Measurements from ENCODE around the gene VANGL1. TPM values are rescaled to one million over a fixed set of nuclear protein-coding genes. Genes with fewer than 3 reads are reported as not detected.
A peak's percentile ranks its signal among the peaks of the same experiment; 100 is the strongest.

The VANGL1 gene
- total and polyA plus RNA-seq, 2 of the 13 experiments (the other 11 are each of a cell fraction or from before 2014, with no cell fraction given) = 5.3 to 9.4 TPM

DNA sequence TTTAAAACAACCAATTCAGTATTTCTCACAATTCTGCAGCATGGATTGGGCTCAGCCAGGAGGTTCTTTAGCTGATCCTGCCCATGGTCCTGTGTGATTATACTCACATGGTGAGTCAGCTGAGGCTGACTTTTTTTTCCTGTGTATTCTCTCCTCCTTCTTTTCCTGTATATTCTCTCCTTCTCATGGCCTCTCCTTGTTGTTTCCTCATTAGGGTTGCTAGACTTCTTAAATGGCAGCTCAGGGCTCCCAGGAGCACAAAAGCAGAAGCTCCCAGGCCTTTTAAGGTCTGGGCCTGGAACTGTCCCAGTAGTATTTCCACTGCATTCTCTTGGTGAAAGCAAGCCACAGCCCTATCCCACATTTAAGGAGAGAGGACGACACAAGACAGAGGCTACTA, 26.8 kb downstream of the VANGL1 start:
- no peaks in the 10 kb centered on the region for H3K79me2 ChIP-seq (ENCODE audit: insufficient read depth, low read length)
- 90% methylated on average over 1 of the region's 1 CpG for WGBS (ENCODE audit: low lambda C conversion rate)
- H2AFZ ChIP-seq (ENCODE audit: low read length) = no peak overlapping the region
- no peaks in the 10 kb centered on the region for H4K20me1 ChIP-seq (ENCODE audit: insufficient read depth, low read length)
- no peak overlapping the region for H3K4me2 ChIP-seq (ENCODE audit: low read depth, low read length)
- no peak for FAIRE-seq
- in situ Hi-C loops (cut with HindIII; ENCODE audit: extremely low pct_ligation_motif_present, low pct_unique_long_range_greater_than_20kb) (no loop called here), intact Hi-C loops (cut with micrococcal nuclease; ENCODE audit: unreplicated experiment) (no loop called here)
- H3K9ac ChIP-seq (ENCODE audit: insufficient read depth, low read depth, low read length) = no peak overlapping the region
- no TSS peak for BruUV-seq (replicated peaks)
- H3K27me3 ChIP-seq (ENCODE audit: control insufficient read depth in 1 of 2, insufficient read depth in 2 of 2, low read length in 2 of 2) = no peaks in the 10 kb centered on the region
- peaks cover 9 to 51% of the 10 kb centered on the region in 2 experiments for H3K36me3 ChIP-seq (replicated peaks in 1 of 2; ENCODE audit: control insufficient read depth in 1 of 2, insufficient read depth in 2 of 2, low read length in 2 of 2)
- CTCF ChIA-PET (ENCODE audit: low intra/inter-chr PET ratio, low total read pairs) = no interaction called here
- no peak for ATAC-seq
- DNase-seq (ENCODE audit: low spot score) = no peak
- no peaks in the 10 kb centered on the region for H3K9me3 ChIP-seq (ENCODE audit: low read length)
- TF ChIP-seq ZNF331 (CRISPR knock-in tag; IDR thresholded peaks at IDR 0.05) (peak; percentile 99), ZNF180 (CRISPR knock-in tag; IDR thresholded peaks at IDR 0.05; ENCODE audit: borderline replicate concordance, low read depth) (no peak)
- POLR2A ChIA-PET = no interaction called here
- peaks cover 19% of the 10 kb centered on the region; the same call in 1 of the 2 replicates for H3K4me1 ChIP-seq (ENCODE audit: insufficient read depth, low read length)
- no peak overlapping the region for H3K27ac ChIP-seq (ENCODE audit: extremely low read length, insufficient read depth, low read length)
- no peak overlapping the region for H3K4me3 ChIP-seq (replicated peaks in 1 of 3; ENCODE audit: insufficient read depth in 1 of 3, low read depth in 2 of 3, low read length in 3 of 3)

DNA sequence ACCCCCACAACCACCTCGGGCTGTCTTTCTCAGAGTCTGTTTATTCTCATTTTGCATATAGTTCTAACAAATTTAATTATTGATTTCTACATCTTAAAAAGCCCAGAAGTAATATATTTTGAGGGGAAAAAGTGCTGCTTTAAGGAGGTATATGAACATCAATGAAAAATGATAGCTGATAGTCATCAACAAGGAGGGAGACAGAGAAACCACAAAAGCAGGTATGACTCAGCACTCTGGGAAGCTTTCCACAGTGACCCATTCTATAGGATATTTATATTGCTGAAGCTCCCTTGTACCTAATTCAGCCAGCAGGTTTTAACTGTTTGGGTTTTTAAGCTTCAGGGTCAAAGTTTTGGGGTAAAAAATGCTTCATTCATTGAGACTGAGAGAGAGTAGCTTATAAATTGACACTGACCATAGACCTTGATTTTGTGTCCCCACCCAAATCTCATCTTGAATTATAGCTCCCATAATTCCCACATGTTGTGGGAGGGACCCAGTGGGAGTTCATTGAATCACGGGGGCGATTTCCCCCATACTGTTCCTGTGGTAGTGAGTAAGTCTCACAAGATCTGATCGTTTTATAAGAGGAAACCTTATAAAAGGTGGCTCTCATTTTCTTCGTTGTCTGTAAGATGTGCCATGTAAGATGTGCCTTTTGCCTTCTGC, 27.4 kb downstream of the VANGL1 start:
- Histone ChIP-seq H3K9ac (ENCODE audit: insufficient read depth, low read depth, low read length) (no peak overlapping the region), H3K79me2 (ENCODE audit: insufficient read depth, low read length) (no peaks in the 10 kb centered on the region)
- no peak for FAIRE-seq
- TF ChIP-seq ZSCAN20 (CRISPR knock-in tag; IDR thresholded peaks at IDR 0.05; ENCODE audit: borderline replicate concordance) (no peak), TCF12 (IDR thresholded peaks at IDR 0.05) (no peak), TCF12 (CRISPR knock-in tag; IDR thresholded peaks at IDR 0.05) (no peak), ZSCAN30 (CRISPR knock-in tag; IDR thresholded peaks at IDR 0.05) (no peak), NBN (conservative IDR thresholded peaks at IDR 0.05) (no peak), MAFK (conservative IDR thresholded peaks at IDR 0.05 in 1 of 2, IDR thresholded peaks at IDR 0.05 in 1 of 2; ENCODE audit: low read length in 2 of 2) (peak; percentile 41 to 48; a peak in 2 of 4 replicates), NFE2L2 (IDR thresholded peaks at IDR 0.05; ENCODE audit: low read length) (peak; percentile 91), FOSL2 (CRISPR knock-in tag; IDR thresholded peaks at IDR 0.05) (0 out of 2 replicates have a peak, but pooled peaks have one; percentile 14)
- TF ChIP-seq, protein P1, sequence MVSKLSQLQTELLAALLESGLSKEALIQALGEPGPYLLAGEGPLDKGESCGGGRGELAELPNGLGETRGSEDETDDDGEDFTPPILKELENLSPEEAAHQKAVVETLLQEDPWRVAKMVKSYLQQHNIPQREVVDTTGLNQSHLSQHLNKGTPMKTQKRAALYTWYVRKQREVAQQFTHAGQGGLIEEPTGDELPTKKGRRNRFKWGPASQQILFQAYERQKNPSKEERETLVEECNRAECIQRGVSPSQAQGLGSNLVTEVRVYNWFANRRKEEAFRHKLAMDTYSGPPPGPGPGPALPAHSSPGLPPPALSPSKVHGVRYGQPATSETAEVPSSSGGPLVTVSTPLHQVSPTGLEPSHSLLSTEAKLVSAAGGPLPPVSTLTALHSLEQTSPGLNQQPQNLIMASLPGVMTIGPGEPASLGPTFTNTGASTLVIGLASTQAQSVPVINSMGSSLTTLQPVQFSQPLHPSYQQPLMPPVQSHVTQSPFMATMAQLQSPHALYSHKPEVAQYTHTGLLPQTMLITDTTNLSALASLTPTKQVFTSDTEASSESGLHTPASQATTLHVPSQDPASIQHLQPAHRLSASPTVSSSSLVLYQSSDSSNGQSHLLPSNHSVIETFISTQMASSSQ (IDR thresholded peaks at IDR 0.05; ENCODE audit: low read depth) = no peak
- TF ChIP-seq, protein P1 (CRISPR knock-in tag; IDR thresholded peaks at IDR 0.05; ENCODE audit: borderline replicate concordance) = no peak
- TF ChIP-seq, protein P2, sequence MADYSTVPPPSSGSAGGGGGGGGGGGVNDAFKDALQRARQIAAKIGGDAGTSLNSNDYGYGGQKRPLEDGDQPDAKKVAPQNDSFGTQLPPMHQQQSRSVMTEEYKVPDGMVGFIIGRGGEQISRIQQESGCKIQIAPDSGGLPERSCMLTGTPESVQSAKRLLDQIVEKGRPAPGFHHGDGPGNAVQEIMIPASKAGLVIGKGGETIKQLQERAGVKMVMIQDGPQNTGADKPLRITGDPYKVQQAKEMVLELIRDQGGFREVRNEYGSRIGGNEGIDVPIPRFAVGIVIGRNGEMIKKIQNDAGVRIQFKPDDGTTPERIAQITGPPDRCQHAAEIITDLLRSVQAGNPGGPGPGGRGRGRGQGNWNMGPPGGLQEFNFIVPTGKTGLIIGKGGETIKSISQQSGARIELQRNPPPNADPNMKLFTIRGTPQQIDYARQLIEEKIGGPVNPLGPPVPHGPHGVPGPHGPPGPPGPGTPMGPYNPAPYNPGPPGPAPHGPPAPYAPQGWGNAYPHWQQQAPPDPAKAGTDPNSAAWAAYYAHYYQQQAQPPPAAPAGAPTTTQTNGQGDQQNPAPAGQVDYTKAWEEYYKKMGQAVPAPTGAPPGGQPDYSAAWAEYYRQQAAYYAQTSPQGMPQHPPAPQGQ (CRISPR knock-in tag; IDR thresholded peaks at IDR 0.05; ENCODE audit: borderline replicate concordance) = no peak

More for the DNA sequence above, 27.4 kb downstream of the VANGL1 start:
- no TSS peak for BruUV-seq (replicated peaks)
- 97% methylated on average over 5 of the region's 5 CpGs for WGBS (ENCODE audit: low lambda C conversion rate)
- H3K4me1 ChIP-seq (ENCODE audit: insufficient read depth, low read length) = peaks cover 19% of the 10 kb centered on the region; the same call in 1 of the 2 replicates
- ATAC-seq = no peak
- H3K27me3 ChIP-seq (ENCODE audit: control insufficient read depth in 1 of 2, insufficient read depth in 2 of 2, low read length in 2 of 2) = no peaks in the 10 kb centered on the region
- intact Hi-C loops (cut with micrococcal nuclease; ENCODE audit: unreplicated experiment) (no loop called here), in situ Hi-C loops (cut with HindIII; ENCODE audit: extremely low pct_ligation_motif_present, low pct_unique_long_range_greater_than_20kb) (no loop called here)
- no peak overlapping the region for H3K4me3 ChIP-seq (replicated peaks in 1 of 3; ENCODE audit: insufficient read depth in 1 of 3, low read depth in 2 of 3, low read length in 3 of 3)
- peaks cover 4 to 45% of the 10 kb centered on the region in 2 experiments for H3K36me3 ChIP-seq (replicated peaks in 1 of 2; ENCODE audit: control insufficient read depth in 1 of 2, insufficient read depth in 2 of 2, low read length in 2 of 2)
- no peaks in the 10 kb centered on the region for H3K9me3 ChIP-seq (ENCODE audit: low read length)
- H2AFZ ChIP-seq (ENCODE audit: low read length) = no peak overlapping the region
- no peak overlapping the region for H3K27ac ChIP-seq (ENCODE audit: extremely low read length, insufficient read depth, low read length)
- no peaks in the 10 kb centered on the region for H4K20me1 ChIP-seq (ENCODE audit: insufficient read depth, low read length)
- H3K4me2 ChIP-seq (ENCODE audit: low read depth, low read length) = no peak overlapping the region
- ChIA-PET POLR2A (interaction anchor here (0.6 kb wide), 1 partner anchor 29 kb away, joined by 3 read pairs; no protein-coding TSS in a partner anchor), CTCF (ENCODE audit: low intra/inter-chr PET ratio, low total read pairs) (no interaction called here)
- peak; percentile 23 for DNase-seq (ENCODE audit: low spot score)
